ENCODE data around the gene ZNF540. TPM values are rescaled to one million over a fixed set of nuclear protein-coding genes. Genes with fewer than 3 reads are reported as not detected.
"Not testable (repeated sequence)": the region's sequence is repeated elsewhere in the genome, so short reads cannot be mapped to it uniquely, and the experiment has no call there.

Gene ZNF540
- total RNA-seq, 4 donors from 2014 or later, result 0.40 to 3.4 (median 3.3) TPM; not detected in 1

DNA sequence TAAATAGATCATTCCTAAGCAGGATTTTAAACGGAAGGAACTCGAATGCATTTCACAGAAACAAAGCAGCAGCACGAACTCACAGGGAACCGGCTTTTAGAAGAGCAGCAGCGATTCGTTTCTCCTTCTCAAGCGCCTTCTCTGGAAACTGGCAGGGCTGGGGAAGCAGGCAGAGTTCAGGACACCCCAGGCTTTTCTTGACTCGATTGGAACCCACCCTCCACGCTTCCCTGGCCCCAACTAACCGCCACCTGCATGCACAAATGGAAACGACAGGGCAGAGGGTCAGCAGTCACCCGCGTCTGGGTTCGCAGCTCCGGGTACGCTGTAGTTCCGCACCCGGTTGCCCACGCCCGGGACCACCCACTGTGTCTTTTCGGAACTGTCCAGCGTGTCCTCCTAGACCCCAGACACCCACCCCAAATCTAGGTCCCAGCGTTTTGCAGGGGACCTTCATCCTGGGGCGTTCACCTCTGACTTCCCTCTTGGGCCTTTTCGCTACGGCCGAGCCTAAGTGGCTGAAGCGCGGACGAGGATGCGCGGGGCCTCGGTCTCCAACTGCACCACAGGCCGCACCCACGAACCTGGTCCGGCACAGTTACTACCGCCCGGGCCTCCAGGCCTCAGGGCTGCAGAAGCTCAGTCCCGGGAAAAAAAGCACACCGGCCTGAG lies 60.1 kb downstream of the ZNF540 start:
- in situ Hi-C loops (cut with MboI; ENCODE audit: low pct_ligation_motif_present in 1 of 4, low pct_unique_long_range_greater_than_20kb in 1 of 4, low sequenced_read_pairs in 3 of 4) (no loop called here), intact Hi-C loops (cut with DNase I; ENCODE audit: low total_unique reads) (no loop called here)
- WGBS, 2 donors (ENCODE audit: low coverage in 1 of 2), result 0% methylated on average over 40 of the region's 40 CpGs; no CpG with 5 or more reads in 1 of the 2 donors
- H3K36me3 ChIP-seq, result peaks cover 0 to 7% (median under 1%) of the 10 kb centered on the region in 4 donors
- no peaks in the 10 kb centered on the region for H3K9me3 ChIP-seq
- H3K27me3 ChIP-seq, result no peaks in the 10 kb centered on the region
- H3K4me1 ChIP-seq, result peaks cover 9 to 20% (median 15%) of the 10 kb centered on the region in 4 donors
- TF ChIP-seq EP300 (IDR thresholded peaks at IDR 0.05; ENCODE audit: low read depth) (no peak), POLR2AphosphoS5 (IDR thresholded peaks at IDR 0.05) (no peak), POLR2A (IDR thresholded peaks at IDR 0.05) (no peak)
- TF ChIP-seq, protein P1, sequence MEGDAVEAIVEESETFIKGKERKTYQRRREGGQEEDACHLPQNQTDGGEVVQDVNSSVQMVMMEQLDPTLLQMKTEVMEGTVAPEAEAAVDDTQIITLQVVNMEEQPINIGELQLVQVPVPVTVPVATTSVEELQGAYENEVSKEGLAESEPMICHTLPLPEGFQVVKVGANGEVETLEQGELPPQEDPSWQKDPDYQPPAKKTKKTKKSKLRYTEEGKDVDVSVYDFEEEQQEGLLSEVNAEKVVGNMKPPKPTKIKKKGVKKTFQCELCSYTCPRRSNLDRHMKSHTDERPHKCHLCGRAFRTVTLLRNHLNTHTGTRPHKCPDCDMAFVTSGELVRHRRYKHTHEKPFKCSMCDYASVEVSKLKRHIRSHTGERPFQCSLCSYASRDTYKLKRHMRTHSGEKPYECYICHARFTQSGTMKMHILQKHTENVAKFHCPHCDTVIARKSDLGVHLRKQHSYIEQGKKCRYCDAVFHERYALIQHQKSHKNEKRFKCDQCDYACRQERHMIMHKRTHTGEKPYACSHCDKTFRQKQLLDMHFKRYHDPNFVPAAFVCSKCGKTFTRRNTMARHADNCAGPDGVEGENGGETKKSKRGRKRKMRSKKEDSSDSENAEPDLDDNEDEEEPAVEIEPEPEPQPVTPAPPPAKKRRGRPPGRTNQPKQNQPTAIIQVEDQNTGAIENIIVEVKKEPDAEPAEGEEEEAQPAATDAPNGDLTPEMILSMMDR (IDR thresholded peaks at IDR 0.05), result no peak
- peak; percentile 18 for DNase-seq
- H3K4me3 ChIP-seq, result peak overlapping the region; percentile 44 to 78 (median 70)
- H3K27ac ChIP-seq, result peak overlapping the region; percentile 91 to 94 (median 94)

DNA sequence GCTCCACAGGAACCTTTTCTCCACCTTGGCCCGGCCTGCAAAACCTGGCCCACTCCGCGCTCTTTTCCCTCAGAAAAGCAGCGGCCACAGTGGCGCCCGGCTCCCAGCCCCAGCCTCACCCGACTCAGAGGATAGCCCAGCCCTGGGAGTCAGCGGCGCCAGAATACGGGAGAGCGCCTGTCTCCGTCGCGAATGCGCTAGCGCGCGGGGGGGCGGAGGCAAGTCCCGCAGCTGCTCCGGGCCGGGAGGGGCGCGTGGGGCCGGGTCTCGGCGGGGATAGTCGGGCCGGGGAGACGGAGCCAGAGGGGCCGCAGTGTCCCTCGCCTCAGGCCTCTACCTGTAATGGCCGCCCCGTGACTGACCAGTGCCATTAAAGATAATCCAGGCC lies 60.6 kb downstream of the ZNF540 start, which contains the start of gene ZFP30:
ZFP30 (minus strand) TSS at position 165 of the 388 bp plus-strand sequence. CDS start 7,643 bp downstream, outside the sequence.
- intact Hi-C loops (cut with DNase I; ENCODE audit: low total_unique reads) (no loop called here), in situ Hi-C loops (cut with MboI; ENCODE audit: low pct_ligation_motif_present in 1 of 4, low pct_unique_long_range_greater_than_20kb in 1 of 4, low sequenced_read_pairs in 3 of 4) (no loop called here)
- TF ChIP-seq POLR2A (IDR thresholded peaks at IDR 0.05) (peak; percentile 55), POLR2AphosphoS5 (IDR thresholded peaks at IDR 0.05) (peak in 2 of 3 donors; percentile 23 to 56), EP300 (IDR thresholded peaks at IDR 0.05; ENCODE audit: low read depth) (no peak)
- H3K27me3 ChIP-seq, result no peaks in the 10 kb centered on the region
- H3K27ac ChIP-seq, result peak within 1 kb of the TSS; percentile 91 to 94 (median 94)
- H3K4me1 ChIP-seq, result peaks cover 9 to 20% (median 15%) of the 10 kb centered on the region in 4 donors
- no peaks in the 10 kb centered on the region for H3K9me3 ChIP-seq
- H3K36me3 ChIP-seq, result peaks cover 0 to 7% (median 0%) of the 10 kb centered on the region in 4 donors
- DNase-seq, result peak; percentile 90
- 0% methylated on average over 33 of the region's 34 CpGs; no CpG with 5 or more reads in 1 of the 2 donors for WGBS, 2 donors (ENCODE audit: low coverage in 1 of 2)
- H3K4me3 ChIP-seq, result peak within 1 kb of the TSS; percentile 44 to 78 (median 70)

- H3K9me3 ChIP-seq, result no peaks in the 10 kb centered on the region
- H3K27me3 ChIP-seq, result no peaks in the 10 kb centered on the region
- intact Hi-C loops (cut with DNase I; ENCODE audit: low total_unique reads) (no loop called here), in situ Hi-C loops (cut with MboI; ENCODE audit: low pct_ligation_motif_present in 1 of 4, low pct_unique_long_range_greater_than_20kb in 1 of 4, low sequenced_read_pairs in 3 of 4) (no loop called here)
- peak overlapping the region; percentile 91 to 94 (median 94) for H3K27ac ChIP-seq
- H3K4me3 ChIP-seq, result peak overlapping the region; percentile 44 to 78 (median 70)
- peak; percentile 84 for DNase-seq
- TF ChIP-seq EP300 (IDR thresholded peaks at IDR 0.05; ENCODE audit: low read depth), result no peak
- TF ChIP-seq, protein P1 (IDR thresholded peaks at IDR 0.05), result no peak
- TF ChIP-seq POLR2A (IDR thresholded peaks at IDR 0.05), result no peak
- TF ChIP-seq POLR2AphosphoS5 (IDR thresholded peaks at IDR 0.05), result peak in 1 of 3 donors; percentile 13
- H3K36me3 ChIP-seq, result peaks cover 0 to 7% (median 0%) of the 10 kb centered on the region in 4 donors
- 1% methylated on average over 56 of the region's 57 CpGs; no CpG with 5 or more reads in 1 of the 2 donors for WGBS, 2 donors (ENCODE audit: low coverage in 1 of 2)
- peaks cover 9 to 20% (median 15%) of the 10 kb centered on the region in 4 donors for H3K4me1 ChIP-seq
Observed at GRCh38 chr19:37655689-37656371, 61.2 kb downstream of the ZNF540 start.

DNA sequence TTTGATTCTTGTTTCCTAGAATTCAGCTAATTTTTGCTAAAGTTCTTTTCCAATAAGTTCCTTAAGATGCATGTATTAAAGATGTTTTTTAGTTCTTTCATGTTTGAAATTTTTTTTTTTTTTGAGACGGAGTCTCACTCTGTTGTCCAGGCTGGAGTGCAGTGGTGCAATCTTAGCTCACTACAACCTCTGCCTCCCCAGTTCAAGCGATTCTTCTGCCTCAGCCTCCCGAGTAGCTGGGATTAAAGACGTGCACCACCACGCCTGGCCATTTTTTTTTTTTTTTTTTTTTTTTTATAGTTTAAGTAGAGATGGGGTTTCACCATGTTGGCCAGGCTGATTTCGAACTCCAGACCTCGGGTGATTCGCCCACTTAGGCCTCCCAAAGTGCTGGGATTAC lies 62.5 kb downstream of the ZNF540 start:
- H3K27me3 ChIP-seq; intact Hi-C loops (cut with DNase I; ENCODE audit: low total_unique reads); DNase-seq; H3K36me3 ChIP-seq; H3K27ac ChIP-seq; H3K9me3 ChIP-seq; H3K4me3 ChIP-seq; in situ Hi-C loops (cut with MboI; ENCODE audit: low pct_ligation_motif_present in 1 of 4, low pct_unique_long_range_greater_than_20kb in 1 of 4, low sequenced_read_pairs in 3 of 4): not testable (repeated sequence)
- 93 to 94% methylated on average over 4 to 8 of the region's 8 CpGs for WGBS, 2 donors (ENCODE audit: low coverage in 1 of 2)
- H3K4me1 ChIP-seq, result peaks cover 9 to 20% (median 15%) of the 10 kb centered on the region in 4 donors

Other genes with a start within 250 kb of the ZNF540 start
- gene ZNF527, start 223.8 kb upstream of the ZNF540 start, total RNA-seq, result 10 to 100 TPM in 1 of 4 donors, 1 to 10 TPM in 3; 3.4 to 29.9 (median 7.1) TPM
- 1 to 10 TPM in 3 of 4 donors, not detected in 1; 2.2 to 5.9 (median 5.4) TPM for gene ZNF569, start 127.4 kb upstream of the ZNF540 start, total RNA-seq
- gene ZNF570, start 125.5 kb upstream of the ZNF540 start, total RNA-seq, result 1 to 10 TPM in 3 of 4 donors, under 1 TPM in 1; 0.37 to 4.6 (median 2.7) TPM
- gene ZNF793, start 87.9 kb upstream of the ZNF540 start, total RNA-seq, result 1 to 10 TPM in 3 of 4 donors, under 1 TPM in 1; 0.75 to 6.8 (median 4.1) TPM
- gene ZNF571, start 84 bp upstream of the ZNF540 start, total RNA-seq, result 1 to 10 TPM in 3 of 4 donors, not detected in 1; 1.1 to 4.8 (median 3.1) TPM
- gene ZFP30, start 60.6 kb downstream of the ZNF540 start, total RNA-seq, result 10 to 100 TPM in 2 of 4 donors, 1 to 10 TPM in 2; 3.6 to 28.4 (median 10.9) TPM
- gene ZNF607, start 124.9 kb downstream of the ZNF540 start, total RNA-seq, result 1 to 10 TPM in 3 of 4 donors, under 1 TPM in 1; 0.37 to 6.5 (median 2.8) TPM
- 10 to 100 TPM in 1 of 4 donors, 1 to 10 TPM in 2, under 1 TPM in 1; 0.75 to 29.3 (median 5.5) TPM for gene ZNF573, start 184.7 kb downstream of the ZNF540 start, total RNA-seq